GM19372 (cell line): ENCODE data around the gene CD200.
"Not testable (repeated sequence)": the region's sequence is repeated elsewhere in the genome, so short reads cannot be mapped to it uniquely, and the experiment has no call there.

Source experiments
- ATAC-seq: cut with Tn5 transposase; IDR thresholded peaks from one replicate; pipeline ENCODE4 v1.9.1; 2021; ENCODE audit warnings: mild to moderate bottlenecking, low read depth, moderate library complexity; ENCODE audit not compliant: unreplicated experiment

The CD200 gene

DNA sequence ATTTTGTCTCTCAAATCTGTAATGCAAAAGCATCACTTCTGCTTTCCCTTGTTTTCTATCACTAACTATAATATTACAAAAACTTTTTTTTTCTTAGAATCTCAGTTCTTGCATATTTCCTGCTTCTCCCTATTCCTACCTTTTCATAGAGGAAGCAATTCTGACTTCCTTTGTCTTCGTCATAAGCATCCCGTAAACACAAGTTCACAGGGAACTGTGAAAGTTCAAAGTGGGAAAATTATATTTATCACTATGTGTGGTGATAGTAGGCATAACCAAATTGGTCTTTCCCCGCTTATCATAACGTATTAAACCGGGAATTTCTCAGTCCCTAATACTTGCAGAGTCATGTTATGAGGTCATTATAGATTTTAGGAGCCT lies 22.3 kb downstream of the CD200 start:
- no peak for ATAC-seq

DNA sequence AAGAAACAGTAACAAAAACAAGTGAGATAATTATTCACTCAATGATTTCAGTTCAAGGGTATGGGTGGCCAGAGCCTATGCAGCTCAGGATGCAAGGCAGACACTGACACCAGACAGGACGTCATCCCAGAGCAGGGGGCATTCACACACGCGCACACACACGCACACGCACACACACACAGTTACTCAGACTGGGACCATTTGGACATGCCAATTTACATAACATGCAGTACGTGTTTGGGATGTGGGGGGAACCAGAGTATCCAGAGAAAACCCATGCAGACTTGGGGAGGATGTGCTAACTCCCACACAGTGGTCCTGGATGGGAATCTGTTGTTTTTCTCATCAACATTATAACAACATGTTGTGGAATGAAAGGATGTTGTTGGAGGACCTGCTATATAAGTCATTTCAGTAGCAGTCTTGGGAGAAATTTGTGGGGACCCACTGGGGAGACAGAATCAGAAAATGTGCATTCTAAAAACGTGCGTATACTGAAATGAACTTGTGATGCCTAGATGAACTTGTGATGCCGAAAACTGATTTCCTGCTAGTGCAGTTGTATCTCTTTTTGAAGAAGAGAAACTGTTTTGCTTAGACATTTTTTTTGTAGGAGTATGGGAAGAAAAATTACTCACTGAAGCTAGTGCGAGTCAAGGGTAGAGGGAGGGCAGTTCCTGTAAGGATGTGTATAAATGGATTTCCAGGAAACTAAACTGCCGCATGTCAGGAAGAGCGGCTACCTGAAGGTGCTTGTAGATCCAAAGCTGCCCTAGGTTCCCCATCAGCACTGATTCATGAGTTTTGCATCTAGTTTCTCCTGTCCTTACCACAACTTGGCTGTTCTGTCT lies 25.2 kb downstream of the CD200 start:
- ATAC-seq = no peak

DNA sequence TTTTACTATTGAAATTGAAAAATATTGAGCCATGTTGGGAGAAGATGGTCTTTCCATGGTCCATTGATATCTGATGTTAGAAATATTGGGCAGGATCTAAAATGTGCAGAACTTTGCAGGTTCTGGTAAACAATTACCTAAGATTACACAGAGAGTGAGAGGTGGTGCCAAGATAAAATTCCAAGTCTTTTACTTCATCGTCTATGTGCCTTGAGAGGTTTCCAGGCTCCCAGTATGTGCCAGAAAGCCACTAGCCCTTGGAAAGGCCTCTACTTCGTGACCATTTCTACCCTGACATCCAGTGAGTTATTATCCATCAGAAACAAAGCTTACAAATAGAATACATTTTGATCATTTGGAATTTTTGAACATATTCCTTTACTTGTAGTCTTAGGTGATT lies 27.6 kb downstream of the CD200 start:
- no peak for ATAC-seq

DNA sequence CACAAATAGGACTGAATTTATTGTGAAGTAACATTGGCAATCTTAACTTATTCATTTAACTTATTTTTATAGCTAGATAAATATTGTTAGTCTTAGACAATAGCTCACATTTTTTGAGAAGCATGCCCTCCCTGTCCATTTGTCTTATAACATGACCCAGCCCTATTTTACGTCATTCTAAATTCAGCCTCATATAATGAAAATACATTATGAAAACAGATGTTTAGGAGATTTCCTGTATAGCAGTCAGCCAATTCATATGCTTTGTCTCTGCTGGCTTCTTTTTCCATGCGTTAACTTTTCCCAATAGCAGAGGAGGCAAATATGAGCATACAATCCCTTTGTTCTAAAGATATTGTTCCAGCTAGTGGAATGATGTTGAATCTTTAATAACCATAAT lies 29.3 kb downstream of the CD200 start:
- no peak for ATAC-seq

DNA sequence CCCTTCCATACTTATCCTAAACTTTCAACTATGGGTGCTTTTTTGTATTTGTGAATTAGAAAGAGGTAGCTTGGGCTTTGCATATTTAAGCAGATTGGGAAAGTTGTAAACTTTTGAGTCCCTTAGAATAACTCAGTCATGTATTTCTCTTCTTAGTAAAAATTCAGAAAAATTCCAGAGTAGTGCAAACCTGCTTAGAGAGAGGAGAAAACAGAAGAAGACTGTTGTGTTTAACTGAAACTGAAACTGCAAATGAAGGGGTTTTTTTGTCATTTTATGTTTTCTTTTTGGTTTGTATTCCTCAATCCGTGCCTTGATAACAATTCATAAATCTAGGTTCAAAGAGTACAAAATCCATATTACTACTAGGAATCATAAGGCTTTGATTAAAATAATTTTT lies 31.3 kb downstream of the CD200 start:
- peak; percentile 49 for ATAC-seq

DNA sequence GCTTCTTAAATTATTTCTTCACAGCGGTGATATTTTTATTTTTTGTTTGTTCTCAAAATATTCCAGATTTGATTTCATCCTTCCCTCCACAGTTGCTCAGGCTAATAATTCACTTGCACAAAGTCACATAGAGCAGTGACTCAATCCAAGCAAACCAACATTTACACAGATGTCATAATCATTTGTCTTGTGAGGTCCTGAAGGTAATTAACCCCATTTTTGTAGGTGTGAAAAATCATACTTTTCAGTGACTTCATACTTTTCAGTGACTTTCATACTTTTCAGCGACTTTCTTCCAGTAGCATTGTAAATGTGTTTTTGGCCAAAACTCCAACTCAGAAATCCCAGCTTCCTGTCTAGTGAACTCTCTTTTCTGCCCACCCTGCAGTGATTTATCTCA lies 32.1 kb downstream of the CD200 start:
- ATAC-seq = no peak

DNA sequence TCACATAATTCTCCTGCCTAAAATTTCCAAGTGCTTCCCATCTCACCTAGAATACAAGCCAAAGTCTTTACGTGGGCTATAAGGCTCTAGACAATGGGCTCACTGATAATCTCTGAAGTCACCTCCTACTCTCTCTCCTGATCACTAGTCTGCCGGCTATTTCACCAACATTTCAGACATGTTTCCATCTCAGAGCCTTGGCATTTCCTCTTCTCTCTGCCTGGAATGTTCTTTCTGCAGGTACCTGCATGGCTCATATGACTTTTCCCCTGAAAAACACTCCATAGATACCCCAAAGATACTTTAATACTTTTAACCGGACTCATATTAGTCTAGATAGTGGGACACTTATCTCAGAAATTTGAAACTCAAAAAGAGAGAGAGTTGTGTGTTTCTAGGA lies 32.7 kb downstream of the CD200 start:
- no peak for ATAC-seq

DNA sequence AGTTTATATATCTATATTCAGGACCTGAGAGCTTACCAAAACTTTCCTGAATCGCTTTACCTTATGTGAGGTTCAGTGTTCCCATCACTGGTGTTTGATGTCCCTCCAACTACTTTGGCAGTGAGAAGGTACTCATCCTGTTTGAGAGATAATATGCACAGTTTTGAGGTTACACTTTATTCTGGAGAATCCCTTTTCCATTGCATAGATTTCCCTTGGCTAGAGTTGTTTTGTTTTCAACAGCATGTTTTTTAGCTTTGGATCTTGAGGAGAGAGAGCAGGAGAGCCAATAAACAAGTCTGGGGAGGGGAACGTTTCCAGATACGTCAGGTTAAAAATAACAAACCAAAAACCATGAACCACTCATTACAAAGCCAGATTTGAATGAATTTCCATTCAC lies 33.6 kb downstream of the CD200 start:
- no peak for ATAC-seq

DNA sequence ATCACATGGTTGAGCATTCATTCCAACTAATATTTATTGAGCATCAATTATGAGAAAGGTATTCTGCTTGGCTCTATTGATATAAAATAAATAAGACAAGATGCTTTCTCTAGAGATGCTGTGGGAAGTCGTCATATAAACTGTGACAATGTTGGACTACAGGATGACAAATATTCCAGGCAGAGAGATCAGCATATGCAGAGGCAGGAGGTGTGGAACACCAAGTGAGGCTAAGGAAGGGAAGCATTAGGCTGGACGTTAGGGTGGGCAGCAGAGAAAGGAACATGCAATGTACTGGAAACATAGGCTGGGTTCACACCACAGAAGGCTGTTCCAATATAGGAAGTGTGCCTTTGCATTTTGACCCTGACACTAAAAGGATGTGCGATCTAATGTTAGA lies 38.6 kb downstream of the CD200 start:
- no peak for ATAC-seq

DNA sequence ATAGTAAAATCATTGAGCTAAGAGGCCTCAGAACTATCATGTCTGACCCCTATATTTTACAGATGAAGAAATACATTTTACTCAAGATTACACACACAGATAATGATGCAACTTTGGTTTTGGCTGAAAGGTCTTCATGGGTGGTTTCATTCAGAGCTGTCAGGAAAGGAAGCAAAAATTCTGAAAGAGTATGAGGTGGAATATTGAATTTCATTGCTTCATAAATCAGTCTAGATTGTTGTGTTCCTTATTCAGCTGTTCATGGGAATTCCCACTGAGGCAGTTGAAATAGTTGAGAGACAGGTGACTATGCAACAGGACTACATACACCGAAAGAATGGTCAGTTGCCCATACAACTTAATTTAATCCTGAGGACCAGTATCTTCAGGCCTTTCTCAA lies 39.4 kb downstream of the CD200 start:
- ATAC-seq = no peak

DNA sequence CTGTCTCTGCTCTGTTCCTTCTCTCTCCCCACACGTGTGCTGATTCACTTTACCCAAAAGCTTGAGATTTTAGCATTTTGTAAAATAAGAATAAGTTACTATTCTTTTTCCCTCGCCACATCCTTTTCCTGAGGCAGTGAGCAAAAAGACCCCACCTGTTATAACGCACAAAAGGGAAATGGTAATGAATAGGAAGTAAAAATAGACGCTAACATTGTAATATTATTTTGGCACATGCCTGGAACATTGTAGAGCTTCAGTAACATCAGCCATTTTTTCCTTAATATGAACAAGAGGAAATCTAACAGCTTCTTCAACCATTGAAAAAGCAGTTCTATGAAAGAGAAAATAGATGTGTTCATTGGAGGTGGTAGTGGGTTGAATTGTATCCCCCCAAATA lies 40.5 kb downstream of the CD200 start:
- ATAC-seq = no peak

DNA sequence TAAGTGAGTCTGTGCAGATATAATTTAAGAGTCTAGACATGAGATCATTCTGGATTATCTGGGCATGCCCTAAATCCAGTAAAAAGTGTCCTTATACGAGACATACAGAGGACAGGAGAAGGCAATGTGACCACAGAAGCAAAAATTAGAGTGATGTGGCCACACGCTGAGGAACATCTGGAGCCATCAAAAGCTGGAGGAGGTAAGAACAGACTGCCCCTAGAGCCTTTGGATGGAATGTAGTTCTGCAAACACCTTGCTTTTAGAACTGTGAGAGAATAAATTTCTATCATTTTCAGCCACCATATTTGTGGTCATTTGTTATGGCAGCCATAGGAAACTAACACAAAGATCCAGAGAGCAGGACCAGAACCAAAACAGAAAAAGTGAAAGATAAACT lies 41.0 kb downstream of the CD200 start:
- no peak for ATAC-seq

DNA sequence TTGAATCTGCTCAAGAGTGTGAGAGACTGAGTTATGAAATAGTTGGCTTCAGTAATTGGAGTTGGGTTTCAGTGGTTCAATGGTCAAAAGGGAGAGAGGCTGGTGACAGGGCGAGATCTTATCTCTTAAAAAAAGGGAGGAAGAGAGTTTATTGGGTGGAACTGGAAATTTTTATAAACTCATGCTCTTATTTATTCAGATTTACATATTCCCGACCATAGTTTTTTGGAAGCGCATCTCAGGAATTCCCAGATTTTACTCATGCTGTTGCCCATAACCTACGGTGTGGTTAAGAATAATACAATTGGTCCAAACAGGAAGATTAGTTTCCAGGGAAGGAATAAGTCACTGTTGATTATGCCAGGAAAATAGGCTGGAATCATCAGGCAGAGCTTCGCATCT lies 41.4 kb downstream of the CD200 start:
- ATAC-seq = no peak

DNA sequence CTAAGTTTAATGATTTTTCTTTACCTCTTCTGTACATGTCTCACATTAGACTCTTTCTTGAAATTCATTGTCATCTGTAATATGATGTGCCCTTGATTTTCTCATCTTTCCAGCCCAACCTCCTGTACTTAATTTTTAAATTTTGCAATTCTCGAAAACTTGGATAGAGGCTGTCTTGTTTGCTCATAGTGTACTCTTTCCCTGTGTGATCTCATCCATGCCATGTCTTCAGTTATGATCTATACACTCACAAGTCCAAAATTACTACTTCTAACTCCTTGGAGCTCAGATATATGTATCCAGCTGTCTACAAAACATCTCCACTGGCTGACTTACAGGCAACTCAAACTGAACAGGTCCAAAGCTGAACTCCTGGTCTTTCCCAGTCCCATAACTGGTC lies 42.2 kb downstream of the CD200 start:
- ATAC-seq = no peak

DNA sequence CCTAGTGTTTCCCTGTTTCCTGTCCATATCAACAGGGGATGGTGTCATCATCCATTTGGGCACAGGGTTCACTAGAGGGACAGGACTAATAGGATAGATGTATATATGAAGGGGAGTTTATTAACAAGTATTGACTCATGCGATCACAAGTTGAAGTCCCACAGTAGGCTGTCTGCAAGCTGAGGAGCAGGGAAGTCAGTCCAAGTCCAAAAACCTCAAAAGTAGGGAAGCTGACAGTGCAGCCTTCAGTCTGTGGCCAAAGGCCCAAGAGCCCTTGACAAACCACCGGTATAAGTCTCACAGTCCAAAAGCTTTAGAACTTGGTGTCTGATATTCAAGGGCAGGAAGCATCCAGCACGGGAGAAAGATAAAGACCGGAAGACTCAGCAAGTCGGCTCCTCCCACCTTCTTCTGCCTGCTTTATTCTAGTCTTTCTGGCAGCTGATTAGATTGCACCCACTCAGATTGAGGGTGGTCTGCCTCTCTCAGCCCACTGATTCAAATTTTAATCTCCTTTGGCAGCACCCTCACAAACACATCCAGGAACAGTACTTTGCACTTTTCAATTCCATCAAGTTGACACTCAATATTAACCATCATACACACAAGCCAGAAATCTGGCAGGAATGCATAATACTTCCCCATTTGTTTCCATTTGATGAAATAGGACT lies 43.4 kb downstream of the CD200 start:
- ATAC-seq = no peak

DNA sequence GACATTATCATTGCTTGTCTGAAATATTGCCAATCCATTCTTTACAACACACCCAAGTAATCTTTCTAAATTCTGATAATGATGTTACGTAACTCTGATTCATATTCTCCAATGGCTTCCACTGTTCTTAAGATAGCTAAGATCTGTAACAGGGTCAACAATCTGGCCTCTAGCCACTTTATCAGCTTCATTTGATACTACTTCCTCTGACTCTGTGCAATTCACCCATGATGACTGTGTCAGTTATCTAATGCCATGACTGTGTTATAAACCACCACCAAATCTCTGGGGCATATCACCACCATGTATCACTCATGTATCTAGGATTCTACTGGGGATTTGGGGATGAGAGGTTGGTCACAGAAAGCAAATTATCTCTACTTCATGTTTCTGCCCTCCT lies 44.0 kb downstream of the CD200 start:
- ATAC-seq = no peak

DNA sequence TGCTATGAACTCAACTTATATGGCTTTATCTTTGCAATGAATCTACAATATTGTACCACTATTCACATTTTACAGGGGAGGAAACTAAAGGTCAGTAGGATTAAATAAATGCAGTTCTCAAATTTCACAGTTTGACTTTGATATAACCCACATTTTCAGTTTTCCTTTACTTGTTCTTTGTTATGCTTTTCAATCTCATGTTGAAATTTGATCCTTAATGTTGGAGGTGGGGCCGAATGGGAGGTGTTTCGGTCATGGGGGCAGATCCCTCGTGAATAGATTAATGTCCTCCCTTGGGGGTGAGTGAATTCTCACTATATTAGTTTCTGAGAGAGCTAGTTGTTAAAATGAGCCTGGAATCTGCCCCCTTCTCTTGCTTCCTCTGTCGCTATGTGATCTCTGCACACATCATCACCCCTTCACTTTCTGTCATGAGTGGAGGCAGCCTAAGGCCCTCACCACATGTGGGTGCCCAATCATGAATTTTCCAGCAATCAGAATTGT lies 44.7 kb downstream of the CD200 start:
- ATAC-seq = no peak

DNA sequence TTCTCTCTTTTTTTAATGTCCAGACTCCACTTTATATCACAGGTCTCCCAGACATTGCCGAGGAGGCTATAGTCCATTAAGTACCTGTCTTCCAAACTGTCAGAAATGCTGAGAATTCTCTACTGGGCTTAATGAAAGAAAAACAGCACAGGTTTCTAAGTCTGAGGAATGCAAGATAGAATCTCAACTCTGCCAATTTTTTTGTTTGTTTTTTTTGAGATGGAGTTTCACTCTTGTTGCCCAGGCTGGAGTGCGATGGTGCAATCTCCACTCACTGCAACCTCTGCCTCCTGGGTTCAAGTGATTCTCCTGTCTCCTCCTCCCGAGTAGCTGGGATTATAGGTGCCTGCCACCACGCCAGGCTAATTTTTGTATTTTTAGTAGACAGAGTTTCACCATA lies 45.4 kb downstream of the CD200 start:
- ATAC-seq = not testable (repeated sequence)

DNA sequence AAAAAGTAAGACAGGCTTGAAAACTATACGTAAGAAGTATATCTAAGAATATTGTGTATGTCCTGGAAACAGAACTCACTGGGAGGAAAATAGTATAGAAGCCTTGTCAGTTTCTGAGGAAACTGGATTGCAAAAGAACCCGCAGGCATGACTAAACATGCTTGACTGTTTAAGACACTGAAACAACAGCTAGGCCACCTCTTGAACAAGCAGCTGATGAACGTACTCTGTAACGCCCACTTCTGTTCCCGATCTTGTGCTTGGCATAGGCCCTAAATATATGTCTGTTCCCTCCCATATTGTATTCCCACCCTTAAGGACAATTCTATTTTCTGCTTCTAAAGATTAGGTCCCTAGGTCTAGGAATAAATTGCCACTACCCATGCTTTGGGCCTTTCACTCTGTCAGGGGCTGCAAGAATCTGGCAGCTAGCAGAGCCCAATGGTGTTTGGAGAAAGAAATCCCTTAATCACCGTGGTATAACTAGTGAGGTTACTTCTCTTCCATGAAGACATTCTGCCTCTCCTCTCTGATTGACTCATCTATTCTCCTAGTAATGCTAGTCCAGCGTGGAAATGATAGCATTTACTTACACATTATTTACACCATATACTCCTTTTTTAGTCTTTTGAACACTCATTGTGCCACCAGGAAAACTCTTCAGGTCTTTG lies 46.2 kb downstream of the CD200 start:
- no peak for ATAC-seq

DNA sequence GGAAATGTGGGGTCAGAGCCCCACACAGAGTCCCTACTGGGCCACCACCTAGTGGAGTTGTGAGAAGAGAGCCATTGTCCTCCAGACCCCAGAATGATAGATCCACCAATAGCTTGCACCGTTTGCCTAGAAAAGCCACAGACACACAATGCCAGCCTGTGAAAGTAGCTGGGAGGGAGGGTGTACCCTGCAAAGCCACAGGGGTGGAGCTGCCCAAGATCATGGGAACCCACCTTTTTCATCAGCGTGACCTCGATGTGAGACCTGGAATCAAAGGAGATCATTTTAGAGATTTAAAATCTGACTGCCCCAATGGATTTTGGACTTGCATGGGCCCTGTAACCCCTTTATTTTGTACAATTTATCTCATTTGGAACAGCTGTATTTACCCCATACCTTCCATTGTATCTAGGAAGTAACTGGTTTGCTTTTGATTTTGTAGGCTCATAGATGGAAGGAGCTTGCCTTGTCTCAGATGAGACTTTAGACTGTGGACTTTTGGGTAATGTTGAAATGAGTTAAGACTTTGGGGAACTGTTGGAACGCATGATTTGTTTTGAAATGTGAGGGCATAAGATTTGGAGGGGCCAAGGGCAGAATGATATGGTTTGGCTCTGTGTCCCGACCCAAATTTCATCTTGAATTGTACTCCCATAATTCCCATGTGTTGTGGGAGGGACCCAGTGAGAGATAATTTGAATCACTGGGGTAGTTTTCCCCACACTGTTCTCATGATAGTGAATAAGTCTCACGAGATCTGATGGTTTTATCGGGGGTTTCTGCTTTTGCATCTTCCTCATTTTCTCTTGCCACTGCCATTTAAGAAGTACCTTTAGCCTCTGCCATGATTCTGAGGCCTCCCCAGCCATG lies 49.0 kb downstream of the CD200 start:
- ATAC-seq = no peak
